Measurements from ENCODE around the gene FAM131A.

- TF ChIP-seq CTCF (conservative IDR thresholded peaks at IDR 0.05 in 1 of 2, IDR thresholded peaks at IDR 0.05 in 1 of 2; ENCODE audit: extremely low read depth in 1 of 2, insufficient read depth in 1 of 2, low read depth in 1 of 2, low read length in 2 of 2) = no peak
- no peak for TF ChIP-seq EZH2 (IDR thresholded peaks at IDR 0.05; ENCODE audit: borderline replicate concordance, low read length)
These were observed 46.9 kb downstream of the FAM131A start for GRCh38 chr3:184384342-184384741.

All from mammary epithelial cell (primary cell).